Panc1 (cell line): ENCODE measurements around the gene ALS2CL.

Source experiments
- TCF7L2 ChIP-seq: IDR thresholded peaks from 2 replicates; pipeline ENCODE4 v1.6.1; 2011; ENCODE audit warnings: mild to moderate bottlenecking, low read depth, low read length, inconsistent platforms
- TF ChIP-seq, protein P1 (sequence below): fragments of 450-650 bp; IDR thresholded peaks from 2 replicates; pipeline ENCODE4 v1.5.1; 2017; ENCODE audit warnings: mild to moderate bottlenecking

DNA sequence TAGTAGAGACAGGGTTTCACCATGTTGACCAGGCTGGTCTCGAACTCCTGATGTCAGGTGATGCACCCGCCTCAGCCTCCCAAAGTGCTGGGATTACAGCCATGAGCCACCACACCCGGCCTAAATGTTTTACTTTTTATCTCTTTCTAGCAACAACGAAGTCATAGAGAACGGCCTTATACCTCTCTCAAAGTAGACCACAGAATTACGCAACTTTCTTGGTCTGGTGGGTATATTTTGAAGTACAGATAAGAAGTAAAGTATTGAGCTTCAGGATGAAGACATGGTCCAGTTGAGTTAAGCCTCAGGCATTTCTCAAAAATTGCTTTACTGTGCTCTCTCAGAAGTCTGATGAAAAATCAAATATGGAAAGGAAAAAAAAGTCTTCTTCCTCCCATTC lies 50.5 kb downstream of the ALS2CL start:
- TF ChIP-seq TCF7L2 = no peak
- TF ChIP-seq, protein P1, sequence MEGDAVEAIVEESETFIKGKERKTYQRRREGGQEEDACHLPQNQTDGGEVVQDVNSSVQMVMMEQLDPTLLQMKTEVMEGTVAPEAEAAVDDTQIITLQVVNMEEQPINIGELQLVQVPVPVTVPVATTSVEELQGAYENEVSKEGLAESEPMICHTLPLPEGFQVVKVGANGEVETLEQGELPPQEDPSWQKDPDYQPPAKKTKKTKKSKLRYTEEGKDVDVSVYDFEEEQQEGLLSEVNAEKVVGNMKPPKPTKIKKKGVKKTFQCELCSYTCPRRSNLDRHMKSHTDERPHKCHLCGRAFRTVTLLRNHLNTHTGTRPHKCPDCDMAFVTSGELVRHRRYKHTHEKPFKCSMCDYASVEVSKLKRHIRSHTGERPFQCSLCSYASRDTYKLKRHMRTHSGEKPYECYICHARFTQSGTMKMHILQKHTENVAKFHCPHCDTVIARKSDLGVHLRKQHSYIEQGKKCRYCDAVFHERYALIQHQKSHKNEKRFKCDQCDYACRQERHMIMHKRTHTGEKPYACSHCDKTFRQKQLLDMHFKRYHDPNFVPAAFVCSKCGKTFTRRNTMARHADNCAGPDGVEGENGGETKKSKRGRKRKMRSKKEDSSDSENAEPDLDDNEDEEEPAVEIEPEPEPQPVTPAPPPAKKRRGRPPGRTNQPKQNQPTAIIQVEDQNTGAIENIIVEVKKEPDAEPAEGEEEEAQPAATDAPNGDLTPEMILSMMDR = no peak
